Stromal cell of bone marrow (primary cell): ENCODE results near the gene LRRC45.

Experiments used
- DNase-seq: peaks from one replicate; pipeline ENCODE4 v3.0.0-alpha.2; 2012; ENCODE audit warnings: low read depth

Gene LRRC45

DNA sequence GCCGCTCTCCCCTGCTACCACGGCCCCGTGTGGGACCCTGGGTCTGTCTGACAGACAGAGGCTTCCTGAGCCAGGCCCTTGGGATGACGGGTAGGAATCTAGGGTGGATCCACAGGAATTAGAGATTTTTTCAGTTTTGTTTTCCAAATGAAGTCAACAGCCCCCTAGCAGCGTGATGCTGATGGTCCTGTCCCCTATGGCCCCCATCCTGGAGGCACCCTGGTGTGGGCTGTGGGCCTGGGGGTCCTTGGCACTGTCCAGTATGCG, 15.9 kb upstream of the LRRC45 start:
- DNase-seq = no peak

DNA sequence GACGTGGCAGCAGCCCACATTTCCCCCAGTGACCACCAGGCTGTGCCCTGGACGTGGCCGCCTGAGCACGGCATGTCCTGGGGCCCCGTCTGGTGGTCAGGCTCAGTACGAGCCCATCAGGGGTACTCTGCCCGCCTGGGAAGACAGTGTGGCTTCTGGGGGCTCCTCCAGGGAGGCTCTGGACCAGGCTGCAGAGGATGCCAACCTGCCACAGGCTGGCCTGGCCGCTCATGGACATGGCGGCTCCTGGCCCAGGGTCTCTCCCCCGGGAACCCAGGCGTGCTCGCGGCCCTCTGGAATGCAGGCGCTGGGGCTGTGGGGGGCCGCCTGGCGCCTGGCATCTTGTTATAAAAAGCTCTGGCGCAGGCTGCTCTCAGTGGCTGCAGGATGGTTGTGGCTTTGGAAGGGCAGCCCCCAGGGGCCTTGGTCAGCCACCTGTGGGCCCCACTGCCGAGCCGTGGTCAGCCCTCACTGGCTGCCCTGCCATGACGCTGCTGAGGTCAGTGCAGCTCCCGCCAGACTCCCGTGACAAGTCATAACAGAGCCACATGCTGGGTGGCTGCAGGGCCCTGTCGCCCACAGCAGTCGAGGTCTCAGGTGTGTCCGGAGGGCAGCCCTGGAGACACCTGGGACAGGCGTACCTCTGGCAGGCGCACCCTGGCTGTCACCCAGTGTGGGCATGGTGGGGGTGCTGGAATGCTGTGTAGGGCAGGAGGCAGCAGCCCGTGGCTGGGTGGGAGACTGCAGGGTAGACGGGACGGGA, 15.4 kb upstream of the LRRC45 start:
- DNase-seq = no peak

DNA sequence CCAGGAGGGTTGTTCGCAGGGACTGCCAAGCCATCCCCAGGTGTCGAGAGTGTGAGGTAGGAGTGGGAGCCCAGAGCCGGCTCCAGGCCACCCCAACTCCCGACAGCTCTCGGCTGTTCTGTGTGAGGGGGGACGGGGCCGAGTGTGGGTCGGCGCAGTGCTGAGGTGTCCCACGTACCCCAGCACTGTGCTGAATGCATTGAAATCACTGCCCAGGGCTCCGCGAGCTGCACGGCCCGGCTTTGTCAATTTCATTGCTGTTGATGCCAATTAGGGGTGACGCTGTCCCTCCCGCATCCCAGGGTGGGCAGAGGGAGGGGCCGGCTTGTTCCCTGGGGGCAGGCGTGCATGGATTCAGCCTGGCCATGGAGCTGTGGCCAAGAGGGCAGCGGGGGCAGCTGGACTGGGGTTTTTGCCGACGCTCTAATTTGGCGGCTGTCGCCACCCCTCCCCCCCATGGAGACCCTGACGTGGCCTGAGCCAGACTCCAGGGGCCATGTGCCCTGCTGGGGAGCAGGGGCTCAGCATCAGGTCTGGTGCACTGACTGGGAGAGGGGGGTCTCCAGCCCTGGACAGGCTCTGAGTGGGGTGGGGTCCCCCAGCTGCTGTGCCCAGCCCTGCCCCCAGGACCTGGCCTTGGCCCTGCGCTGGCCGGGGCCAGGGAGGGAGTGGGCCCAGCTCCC, 14.7 kb upstream of the LRRC45 start:
- no peak for DNase-seq

- DNase-seq = no peak
Measured at GRCh38 chr17:82008941-82009405, 14.1 kb upstream of the LRRC45 start.

DNA sequence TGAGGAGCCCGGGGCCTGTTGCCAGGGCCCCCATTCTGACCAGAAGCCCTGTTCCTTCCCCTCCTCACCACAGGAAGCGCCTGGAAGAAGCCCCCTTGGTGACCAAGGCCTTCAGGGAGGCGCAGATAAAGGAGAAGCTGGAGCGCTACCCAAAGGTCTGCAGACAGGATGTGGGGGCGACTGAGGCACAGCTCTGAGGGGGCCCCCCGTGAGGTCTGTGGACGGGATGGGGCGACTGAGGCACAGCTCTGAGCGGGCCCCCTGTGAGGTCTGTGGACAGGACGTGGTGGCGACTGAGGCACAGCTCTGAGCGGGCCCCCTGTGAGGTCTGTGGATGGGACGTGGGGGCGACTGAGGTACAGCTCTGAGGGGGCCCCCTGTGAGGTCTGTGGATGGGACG, 13.7 kb upstream of the LRRC45 start:
- no peak for DNase-seq

- no peak for DNase-seq
Measured at GRCh38 chr17:82010575-82011525, 12.3 kb upstream of the LRRC45 start.

DNA sequence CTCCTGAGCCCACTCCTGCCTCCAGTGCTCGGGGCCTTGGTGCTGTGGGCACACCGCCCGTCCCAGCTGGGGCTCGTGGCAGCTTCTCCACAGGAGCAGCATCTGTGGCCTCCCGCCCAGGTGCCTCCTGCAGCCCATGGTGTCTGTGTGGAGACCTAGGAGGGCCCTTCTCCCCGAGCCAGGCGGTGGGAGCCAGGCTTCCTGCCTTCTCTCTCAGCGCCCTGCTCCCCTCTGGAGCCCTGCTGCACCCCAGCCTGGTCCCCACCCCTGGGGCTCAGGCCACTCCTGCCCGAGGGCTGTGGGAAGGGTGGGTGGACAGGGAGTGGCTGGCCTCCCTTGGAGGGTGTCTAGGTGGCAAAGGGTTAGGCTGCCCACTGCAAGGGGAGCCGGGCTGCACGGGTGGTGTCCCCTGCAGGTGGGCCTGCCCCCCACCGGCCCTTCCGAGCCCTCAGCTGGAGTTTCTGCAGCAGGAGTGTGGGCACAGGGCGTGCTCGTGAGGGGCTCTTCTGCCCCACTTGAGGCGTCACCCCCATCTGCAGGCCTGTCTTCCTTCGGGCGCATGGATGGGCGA, 11.4 kb upstream of the LRRC45 start:
- no peak for DNase-seq

DNA sequence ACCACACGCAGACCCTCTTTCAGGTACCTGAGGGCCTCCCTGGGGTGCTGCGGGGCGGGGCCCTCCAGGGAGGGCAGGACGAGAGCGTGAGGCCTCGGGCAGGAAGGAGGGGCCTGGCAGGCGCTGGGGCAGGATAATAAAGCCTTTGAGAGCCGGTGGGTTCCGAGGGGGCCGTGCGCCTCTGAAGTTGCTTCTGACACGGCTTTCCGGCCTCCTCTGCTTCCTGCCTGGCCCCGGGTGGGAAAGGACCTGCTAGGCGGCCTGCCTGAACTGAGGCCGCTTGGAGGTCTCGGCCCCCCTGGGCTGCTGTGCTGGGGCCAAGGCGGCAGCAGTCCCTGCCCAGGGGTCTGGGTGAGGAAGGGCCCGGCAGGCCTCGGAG, 10.9 kb upstream of the LRRC45 start:
- no peak for DNase-seq

DNA sequence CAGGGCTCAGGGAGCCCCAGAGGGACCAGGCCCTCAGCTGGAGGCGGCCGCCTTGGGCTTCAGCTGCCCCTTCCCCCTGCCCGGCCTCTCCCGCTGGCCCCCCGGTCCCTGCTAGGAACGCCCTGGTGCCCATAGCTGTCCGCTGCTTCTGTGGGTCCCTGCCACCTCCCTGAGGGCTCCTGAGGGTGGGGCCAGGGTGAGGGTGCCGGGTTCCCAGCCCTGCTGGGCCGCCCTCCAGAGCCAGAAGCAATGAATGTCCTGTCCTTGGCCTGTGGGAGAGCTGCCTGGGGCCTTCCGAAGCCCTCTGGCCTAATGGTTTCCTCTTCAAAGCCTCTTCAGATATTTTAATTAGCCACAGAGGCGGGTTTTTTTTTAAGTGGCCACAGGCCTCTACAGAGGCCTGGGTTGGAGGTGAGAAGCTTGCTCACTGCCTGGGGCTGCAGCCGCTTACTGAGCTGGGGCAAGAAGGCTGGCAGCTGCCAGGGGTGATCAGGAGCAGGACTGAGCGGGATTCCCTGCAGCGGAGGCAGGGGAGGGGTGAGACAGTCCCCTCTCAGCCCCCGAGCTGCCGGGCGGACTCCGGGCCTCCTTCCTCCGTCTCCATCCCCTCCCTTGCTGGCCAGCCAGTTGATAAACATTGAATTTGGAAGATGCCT, 10.3 kb upstream of the LRRC45 start:
- no peak for DNase-seq

- no peak for DNase-seq
Measured at GRCh38 chr17:82013341-82013740, 9.8 kb upstream of the LRRC45 start.

DNA sequence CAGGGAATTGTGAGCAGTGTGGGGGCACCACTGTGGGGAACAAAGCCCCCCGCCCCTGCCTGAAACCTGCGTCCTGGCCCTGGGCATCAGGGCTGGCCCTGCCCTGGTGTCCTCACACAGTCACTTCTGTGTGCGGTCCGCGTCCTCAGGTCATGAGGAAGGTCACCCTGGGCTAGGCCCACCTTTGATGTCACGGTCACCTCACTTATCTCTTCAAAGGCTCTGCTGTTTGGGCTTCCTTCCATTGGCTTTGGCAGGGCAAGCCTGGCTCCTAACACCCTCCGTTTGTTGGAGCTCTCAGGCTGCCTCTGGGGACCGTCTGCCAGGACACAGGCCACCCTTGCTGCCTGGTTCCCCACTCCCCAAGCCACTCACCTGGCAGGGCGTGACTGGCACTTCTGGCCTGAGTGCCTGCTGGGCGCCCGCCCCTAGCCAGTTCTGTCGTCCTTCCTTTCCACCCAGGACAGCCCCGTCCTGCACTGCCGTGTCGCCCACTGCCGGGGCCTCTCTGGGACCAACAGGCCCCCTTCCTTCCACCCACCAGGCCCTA, 9.3 kb upstream of the LRRC45 start:
- DNase-seq = no peak

- no peak for DNase-seq
Measured at GRCh38 chr17:82014432-82014831, 8.7 kb upstream of the LRRC45 start.

- DNase-seq = no peak
Measured at GRCh38 chr17:82014971-82015310, 8.2 kb upstream of the LRRC45 start.

- DNase-seq = no peak
Measured at GRCh38 chr17:82015311-82015971, 7.7 kb upstream of the LRRC45 start.

DNA sequence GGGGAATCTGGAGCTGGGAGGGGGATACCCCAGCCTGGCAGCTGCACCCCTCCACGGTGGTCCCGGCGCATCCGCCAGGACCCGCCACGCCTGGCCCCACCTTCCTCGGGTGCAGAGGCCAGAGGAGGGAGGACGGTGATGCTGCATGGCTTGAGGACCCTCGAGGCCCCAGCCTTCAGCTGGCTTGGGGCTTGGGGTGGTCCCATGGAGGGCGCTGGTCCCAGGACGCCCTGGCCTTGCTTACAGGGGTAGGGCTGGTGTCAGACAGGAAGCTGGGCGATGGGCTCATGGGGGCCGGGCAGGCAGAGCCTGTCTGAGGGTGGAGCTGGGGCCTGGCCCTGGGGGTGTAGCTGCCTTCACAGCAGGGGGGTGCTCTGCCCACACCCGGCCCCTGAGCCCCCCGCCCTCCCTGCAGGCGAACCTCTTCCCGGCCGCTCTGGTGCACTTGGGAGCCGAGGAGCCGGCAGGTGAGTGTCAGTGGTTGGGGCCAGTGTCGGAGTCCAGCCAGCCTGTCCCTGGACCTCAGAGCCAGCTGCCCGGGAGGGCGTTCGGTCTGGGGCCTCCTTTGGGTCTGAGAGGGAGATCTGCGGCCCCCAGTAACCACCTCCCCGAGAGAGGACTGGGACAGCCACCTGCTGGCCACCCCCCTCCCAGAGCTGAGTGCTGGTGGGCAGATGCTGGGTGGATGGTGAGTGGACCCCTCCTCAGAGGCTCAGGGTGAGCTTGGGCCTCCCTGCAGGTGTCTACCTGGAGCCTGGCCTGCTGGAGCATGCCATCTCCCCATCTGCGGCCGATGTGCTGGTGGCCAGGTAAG, 6.8 kb upstream of the LRRC45 start:
- DNase-seq = no peak

GRCh38 chr17:82016875-82017459, 6.1 kb upstream of the LRRC45 start:
- no peak for DNase-seq

GRCh38 chr17:82017612-82018151, 5.4 kb upstream of the LRRC45 start:
- DNase-seq = no peak

DNA sequence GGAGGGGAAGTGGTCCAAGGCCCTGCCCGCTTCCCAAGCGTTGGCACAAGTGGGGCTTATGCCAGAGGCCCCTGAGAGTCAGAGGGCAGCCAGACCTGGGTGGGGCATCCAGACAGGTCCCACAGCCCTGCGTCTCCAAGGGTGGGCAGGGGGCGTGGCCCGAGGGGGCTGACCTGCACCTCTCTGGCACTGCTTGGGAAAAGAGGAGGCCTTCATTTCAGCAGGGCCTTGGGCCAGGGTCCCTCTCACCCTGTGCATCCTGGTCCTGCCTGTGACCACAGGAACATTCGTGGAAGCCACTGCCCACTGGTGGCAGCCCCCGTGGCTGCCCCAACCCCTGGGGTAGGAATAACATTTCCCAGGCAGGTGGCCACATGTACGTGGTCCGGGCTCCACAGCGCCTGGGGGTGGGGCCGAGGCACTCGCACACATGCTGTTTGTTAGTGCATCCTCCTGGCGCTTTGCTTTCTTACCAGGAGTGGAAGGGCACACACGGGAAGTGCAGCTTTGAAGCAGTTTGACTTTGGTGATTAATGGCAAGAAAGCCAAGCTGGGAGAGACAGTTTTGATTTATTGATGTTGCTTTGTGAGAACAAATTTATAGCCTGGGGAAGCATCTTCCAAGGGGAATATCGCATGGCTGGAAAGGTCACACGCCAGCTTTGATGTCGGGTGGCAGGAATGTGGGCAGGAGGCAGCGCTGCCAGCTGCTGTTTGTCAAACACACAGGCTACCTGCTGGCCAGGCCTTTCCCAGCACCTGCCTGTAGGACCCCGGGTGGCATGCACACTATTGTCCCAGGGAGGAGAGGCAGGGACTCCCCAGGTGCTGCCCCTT, 4.7 kb upstream of the LRRC45 start:
- no peak for DNase-seq
